HG03064 (cell line): Measurements from ENCODE around the gene STARD3.

ENCODE experiments used
- ATAC-seq: cut with Tn5 transposase; IDR thresholded peaks from one replicate; pipeline ENCODE4 v1.9.1; 2021; ENCODE audit warnings: low read depth; ENCODE audit not compliant: unreplicated experiment

Gene STARD3

DNA sequence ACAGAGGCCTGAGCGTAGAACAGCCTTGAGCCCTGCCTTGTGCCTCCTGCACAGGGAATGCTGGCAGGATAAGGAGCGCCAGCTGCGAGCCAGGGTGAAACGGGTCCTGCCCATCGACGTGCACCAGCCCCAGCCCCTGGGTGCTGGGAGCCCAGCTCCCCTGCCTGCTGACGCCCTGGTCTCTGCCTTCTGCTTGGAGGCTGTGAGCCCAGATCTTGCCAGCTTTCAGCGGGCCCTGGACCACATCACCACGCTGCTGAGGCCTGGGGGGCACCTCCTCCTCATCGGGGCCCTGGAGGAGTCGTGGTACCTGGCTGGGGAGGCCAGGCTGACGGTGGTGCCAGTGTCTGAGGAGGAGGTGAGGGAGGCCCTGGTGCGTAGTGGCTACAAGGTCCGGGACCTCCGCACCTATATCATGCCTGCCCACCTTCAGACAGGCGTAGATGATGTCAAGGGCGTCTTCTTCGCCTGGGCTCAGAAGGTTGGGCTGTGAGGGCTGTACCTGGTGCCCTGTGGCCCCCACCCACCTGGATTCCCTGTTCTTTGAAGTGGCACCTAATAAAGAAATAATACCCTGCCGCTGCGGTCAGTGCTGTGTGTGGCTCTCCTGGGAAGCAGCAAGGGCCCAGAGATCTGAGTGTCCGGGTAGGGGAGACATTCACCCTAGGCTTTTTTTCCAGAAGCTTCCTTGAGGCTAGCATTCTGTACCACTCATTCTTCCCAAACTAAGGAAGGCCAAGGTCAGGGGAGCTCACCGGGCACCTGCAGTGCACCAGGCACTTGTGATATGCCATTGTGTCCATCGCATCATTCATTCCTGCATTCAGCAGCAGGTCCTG lies 33.2 kb downstream of the STARD3 start:
- no peak for ATAC-seq

DNA sequence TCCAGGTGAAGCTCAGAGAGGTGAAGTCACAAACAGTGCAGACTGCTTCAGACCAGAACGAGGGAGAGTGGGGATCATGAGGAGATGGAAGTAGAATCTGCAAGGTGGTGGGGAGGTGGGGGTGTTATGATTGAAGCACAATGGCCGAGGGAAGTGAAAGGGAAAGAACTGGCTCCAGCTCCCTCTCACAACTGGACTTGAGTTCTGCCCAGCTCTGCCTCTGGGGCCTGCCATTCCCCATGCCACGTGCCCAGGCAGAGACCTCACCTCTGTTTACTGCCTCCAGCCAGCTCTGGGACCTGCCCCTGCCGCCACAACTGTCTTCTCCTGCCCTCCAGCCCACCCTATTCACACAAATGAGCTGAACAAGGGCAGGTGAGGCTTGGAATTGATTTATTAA lies 33.8 kb downstream of the STARD3 start:
- no peak for ATAC-seq

DNA sequence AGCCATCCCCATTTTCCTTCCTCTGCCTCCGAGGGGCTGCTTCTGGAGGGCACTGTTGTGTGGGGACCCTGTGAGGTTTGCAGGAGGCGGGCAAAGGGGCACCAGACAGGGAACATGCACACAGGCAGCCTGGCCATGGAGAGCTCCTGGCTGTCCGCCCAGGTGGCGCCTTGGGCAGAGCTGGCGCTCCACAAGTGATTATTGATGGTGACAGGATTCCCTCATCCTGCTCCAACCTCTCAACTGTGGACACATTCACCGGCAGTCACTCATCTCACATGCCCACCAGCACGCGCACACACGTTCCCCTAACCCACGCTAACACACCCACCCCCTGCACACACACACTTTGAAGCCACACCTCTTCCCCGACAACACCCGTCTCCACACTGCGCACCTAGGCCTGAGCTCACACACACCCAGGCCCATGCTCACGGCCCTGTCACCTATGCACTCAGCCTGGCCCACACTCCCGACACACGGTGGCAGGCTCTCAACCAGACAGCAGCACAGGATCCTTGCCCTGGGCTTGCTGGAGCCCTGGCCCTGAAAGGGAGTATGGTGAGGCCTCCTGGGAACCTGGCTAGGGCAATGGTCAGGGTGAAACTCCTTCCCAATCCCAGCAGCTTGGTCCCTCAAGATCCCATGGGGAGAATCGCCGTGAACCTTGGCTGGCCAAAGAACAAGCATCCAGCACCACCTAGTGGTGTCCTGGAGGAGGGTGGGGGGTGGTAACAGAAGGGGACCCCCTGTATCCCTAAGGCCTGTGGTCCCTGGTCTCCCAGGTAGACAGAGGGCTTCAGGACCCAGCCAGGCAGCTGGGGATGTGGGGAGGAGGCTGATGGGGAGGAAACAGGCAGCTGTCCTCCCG lies 34.9 kb downstream of the STARD3 start:
- no peak for ATAC-seq

DNA sequence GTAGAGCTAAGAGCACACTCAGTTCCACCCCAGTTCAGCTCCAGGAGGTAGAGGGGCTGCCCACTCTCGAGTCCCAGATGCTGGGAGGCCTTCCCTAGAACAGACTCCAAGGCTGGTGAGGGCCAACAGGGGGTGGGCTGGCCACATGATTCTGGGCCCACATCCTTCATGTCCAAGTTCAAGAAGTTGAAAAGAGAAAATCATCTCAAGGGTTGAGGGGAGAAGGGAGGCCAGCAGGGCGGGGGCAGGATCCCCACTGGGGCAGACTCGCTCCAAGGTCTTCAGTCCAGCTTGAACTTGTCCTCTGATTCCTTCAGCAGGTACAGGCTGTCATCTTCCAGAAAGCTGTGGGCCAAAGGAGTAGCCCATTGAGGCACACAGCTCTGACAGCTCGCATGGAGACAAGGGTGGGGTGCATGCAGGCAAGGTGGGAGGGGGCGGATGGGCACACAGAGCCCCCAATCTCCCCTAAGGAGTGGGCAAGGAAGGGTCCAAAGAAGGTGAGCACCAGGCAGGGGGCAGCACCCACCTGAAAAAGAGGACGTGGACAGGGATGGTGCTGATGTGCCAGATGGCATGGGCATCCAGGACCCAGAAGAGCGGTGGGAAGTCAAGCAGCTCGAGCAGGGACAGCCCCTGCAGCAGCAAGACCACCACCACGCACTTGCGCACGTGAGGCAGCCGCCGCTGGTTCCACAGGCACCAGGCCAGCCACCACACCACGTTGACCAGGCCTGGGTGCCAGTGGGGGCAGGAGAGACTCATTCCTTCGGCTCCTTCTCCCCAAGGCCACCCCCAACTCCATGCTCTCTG lies 35.8 kb downstream of the STARD3 start:
- ATAC-seq: no peak

DNA sequence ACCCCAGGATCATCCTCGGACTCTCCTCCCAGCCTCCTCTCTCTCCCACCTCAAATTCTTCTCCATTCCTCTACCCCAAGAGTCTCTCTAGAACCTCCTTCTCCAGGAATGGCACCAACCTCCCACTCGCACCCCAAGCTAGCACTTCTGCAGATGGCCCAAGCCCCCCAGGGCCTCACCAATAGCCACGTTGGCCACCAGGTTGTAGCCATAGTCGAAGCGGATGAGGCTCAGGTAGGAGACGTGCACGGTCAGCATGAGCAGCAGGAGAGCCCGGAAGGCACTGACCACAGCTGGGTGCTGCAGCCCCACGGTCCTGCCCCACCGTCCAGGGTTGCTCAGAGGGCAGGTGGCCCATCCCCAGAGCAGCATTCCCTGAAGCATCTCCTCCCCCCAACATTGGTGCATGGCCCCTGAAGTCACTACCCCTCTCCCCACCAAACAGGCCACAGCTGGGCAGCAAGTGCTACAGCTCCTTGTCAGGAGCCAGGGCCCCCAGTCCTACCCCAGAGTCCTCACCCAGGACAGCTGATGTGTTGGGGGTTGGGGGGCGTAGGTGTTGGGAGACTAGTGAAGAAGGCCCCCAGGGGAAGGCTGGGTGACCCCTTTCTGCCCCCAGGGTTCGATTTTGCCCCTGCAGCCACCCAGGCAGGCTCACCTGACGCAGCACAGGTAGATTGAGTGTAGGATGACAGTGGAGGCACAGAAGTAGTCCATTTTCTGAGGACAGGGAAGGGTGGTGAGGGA lies 36.6 kb downstream of the STARD3 start:
- ATAC-seq: no peak

DNA sequence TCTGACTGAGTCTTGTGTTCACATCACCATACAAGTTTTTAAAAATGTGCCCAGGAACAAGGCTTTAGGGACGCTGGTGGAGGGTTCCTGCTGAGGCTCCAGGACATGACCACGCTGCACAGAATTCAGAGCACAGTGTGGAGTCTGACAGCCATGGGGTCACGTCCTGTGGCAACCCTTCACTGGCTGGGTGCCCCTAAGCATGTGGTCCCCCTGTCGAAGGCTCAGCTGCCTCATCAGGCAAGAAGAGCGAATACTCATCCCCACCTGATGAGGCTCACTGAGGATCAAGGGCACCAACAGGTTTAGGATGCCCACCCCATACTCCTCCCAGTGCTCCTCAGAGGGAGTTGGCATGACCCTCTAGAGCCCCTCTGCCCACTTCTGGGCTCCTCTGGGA lies 37.2 kb downstream of the STARD3 start:
- no peak for ATAC-seq

DNA sequence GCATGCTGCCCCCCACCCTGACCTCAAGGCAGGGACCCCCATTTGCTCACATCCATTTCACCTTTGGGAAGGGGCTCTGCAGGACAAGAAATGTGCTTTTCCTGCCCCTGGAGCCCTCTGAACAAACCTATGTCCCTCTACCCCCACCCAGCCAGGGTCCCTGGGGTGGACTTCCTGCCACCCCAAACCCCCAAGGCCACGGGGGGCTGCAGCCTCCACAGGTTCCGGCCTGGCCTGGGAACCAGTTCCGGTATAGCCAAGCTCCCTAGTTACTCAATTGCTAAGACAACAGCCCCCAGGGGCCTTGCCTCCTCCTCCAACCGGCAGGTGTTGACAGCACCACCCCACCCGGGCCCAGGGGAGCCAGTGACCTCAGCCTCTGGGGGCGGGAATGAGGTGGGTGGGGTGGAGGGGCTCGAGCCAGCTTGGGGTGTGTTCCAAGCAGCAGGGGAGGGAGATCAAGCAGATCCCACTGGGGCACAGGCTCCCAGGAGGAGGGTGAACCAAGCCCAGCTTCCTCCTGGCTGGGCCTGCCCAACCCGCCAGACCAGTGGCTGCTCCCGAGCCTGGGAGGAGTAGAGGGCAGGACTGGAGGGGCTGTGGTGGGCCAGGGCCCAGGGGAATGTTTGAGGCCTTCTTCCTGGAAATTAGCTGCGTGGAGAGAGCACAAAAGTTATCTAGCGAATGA lies 37.9 kb downstream of the STARD3 start:
- no peak for ATAC-seq

DNA sequence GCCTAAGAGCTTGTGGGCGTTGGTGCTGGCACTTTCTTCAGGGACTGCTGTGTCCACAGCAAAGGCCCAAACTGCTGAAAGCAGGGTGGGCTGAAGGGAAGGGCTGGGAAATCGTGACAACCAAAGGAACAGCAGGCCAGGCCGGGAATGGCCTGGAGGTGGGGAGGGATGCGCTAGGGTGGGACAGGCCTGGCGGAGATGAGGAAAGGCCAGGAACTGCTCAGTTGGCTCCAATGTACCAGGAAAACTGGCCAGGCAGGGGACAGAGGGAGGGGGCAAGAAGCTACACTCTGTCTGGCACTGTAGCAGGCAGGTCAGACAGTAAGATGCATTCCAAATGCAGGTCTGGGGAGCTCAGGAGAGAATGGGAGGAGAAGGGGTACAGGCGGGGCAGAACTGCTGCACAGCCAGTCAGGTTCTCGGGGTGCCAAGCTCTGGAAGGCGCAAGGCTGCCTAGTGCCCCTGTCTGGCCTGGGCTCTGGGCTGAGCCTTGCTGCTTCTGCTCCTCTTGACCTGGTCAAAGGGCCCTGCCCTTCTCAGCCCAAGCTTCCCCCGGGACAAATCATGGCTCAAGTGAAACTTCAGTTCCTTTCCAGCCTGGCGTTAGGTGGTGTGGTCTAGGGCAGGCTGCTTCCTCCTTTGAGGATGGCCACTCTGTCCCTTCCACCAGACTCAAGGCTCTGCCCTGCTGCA lies 38.6 kb downstream of the STARD3 start:
- no peak for ATAC-seq

DNA sequence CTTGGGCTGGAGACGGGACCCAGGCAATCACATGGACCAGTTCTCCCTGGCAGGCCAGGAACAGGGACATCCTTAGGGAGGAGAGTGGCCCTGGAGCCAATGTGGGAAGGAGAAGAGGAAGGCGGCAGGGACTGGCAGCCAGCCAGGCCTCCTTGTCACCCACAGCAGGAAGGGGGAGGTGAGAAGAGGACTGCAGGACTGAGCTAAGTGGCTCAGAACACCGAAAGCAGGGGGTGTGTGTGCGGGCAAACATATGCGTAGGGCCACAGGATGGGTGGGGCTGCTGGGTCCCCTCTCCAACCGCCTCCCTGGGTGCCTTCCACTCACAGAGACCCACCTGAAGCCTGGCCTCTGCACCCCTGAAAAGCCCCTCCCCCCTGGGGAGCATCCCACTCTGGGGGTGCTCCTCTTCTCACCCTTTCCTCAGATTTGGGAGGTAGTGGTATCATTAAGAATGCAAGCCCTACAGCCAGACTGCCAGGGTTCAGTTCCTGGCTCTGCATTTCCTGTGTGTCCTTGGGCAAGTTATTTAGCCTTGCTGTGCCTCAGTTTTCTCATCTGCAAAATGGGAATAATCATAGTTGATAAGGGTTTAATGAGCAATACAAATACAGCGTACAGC lies 39.4 kb downstream of the STARD3 start:
- no peak for ATAC-seq

DNA sequence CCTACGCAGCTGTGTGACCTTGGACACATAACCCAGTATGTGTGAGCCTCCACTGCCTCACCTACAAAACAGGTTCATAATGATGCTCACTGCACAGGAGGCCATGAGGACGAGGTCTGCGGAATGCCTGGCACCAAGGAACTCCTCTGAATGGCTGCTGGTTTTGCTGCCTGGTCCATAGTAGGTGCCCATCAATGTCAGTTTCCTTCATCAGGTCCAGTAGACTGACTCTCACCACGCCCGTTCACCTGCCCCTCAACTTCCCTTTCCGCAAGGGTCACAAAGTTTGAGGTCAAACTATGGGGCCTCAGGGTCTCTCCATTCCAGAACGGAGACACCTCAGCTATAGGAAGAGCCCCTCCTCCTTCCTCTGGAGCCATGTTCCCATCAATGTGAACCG lies 40.1 kb downstream of the STARD3 start:
- no peak for ATAC-seq

DNA sequence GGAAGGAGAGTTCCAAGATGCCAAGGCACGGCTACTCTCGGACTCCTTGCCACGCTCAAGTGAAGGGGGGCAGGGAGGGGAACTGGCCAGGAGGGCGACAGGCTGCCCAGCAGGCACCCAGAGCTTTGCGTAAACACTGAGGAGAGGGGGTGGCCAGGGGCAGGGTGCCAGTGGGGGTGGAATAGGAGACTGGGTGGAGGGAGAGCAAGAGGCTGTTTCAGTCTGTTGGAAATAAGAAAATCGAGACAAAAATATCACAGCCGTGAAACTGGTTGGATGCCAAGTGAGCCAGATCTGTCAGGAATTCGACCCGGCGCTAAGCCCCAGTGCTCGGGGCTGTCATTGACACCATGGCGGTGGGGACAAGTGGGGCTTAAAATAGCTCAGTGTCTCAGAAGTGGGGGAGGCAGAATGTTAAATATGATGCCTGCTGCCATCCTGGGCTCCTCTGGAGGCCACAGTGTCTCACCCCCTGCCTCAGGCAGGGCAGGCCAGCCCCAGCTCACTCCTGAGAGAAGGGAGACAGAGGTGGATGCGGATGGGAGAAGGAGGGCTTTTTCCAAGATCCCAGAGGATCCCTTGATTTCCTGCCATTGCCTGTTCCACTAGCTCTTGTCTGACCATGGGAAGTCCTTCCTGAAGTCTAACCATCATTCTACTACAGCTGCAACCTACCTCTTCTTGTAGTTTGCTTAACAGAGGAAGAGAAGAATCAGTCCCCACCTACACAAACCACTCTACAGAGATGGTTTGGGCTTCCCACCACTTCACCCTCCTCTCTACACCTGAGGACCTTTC lies 40.8 kb downstream of the STARD3 start:
- ATAC-seq: no peak

DNA sequence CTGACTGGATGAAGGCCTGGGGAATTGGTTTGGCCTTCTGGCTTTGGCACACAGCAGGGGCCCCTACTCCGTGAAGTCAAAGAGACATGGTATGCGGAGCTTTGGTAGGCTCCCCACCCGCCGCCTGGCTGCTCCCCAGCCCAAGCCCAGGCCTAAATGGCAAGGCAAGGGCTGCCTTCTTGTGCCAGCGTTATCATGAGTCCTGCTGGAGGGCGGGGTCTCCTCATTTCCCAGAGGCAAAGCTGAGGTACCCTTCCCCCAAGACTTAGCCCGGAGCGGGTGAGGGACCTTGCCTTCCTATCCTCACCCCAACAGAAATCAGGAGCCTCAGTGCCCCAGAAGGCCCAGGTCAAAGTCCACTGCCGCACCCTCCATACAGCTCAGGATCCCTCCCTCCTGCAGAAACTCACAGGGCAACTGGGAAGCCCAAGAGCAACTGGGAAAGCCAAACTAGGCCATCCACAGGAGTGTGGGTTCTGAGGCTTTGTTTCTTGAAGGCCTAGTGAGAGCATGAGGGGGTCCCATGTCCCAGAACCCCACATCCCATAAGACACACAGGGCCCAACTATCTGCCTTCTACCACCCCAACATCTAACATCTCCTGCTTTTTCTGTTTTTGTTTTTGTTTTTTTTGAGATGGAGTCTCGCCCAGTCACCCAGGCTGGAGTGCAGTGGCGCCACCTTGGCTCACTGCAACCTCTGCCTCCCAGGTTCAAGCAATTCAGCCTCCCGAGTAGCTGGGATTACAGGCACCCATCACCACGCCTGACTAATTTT lies 41.6 kb downstream of the STARD3 start:
- ATAC-seq: no peak

DNA sequence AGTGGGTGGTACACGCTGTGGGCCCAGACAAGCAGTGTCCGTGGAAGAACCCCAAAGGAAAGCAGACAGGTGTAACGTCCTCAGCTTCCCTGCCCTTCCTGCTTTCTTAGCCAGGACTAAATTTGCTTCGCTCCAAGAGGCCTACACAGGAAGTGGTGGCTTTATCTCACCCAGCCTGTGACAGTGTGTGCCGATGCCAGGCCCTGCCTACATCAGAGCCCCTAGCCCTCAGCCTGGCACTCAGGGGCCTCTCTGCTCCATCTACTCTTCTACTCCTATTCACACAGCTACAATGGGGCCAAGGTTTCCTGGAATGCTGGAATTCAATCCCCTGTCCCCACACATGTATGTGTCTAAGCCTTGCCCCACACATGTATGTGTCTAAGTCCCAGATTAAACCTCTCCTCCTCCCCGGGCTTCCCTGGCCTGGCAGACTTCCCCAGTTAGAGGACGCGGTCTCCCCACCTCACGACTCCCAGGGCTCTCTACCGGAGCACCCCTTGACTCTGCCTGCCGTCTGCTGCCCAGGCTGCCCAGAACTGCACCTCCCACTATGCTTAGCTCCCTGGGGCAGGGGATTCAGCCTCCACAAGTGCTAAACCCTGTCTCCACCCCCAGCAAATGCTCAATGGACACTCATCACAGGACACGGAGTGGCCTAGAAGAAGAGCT lies 42.7 kb downstream of the STARD3 start:
- ATAC-seq: no peak

DNA sequence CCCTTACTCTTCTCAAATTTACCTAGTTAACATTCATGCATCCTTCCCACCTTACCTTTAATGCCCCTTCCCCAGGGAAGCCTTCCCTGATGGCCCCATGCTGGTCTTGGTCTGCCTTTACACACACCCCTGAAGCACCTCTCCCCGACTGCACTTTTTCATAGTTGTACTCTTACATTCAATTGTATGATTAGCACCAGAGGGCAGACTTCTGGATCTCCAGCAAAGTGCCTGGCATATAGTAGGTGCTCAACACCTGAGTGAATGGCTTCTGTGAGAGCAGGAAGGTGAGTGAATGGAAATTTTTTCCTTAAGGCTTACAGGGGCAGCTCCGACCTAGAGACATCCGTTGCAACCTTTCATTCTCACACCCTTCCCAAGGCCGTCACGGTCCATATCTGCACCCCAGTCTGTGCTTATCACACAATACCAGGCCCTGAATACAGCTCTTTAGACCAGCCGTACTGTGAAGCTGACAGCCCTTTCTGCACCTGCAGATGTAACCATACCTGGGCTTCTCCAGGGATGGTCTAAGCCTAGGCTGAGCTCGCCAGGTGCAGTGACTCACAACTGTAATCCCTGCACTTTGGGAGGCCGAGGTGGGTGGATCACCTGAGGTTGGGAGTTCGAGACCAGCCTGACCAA lies 46.5 kb downstream of the STARD3 start:
- ATAC-seq: no peak

DNA sequence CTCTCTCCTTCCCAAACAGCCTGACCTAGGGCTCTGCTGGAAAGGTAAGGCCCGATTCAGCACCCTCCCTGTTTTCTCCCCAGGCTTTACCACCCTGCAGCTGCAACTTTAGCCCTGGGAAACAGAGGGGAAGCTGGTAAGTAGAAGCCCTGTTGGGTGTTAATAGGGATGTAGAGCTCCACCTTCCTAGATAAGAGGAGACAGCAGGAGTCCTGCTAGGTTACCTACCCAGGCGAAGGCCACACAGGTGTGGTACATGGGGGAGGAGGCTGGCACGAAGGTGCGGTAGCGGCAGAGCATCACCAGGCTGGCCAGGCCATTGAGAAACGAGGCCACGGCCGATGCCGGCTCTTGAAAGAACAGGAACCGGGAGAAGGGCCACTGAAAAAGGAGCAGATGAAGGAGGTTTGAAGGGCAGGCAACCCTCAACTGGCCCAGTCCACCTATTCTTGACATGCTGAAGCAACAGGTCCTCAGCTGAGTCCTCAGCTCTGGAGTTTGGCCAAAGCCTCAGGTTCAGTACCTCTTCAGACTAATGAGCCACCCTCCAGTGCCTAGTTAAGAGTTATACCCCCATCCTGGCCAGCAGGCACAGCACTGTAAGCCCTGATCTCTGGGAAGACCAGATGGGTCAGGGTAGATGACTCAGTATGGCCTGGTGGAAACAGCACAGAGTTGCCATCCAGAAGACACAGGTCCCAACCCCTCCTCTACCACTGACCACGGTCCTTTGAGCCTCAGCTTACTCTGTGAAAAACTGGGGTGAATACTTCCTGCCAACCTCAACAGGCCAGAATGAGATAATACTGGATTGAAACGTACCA lies 47.6 kb downstream of the STARD3 start:
- no peak for ATAC-seq
